ENCODE results near the gene MBNL2.

The MBNL2 gene

DNA sequence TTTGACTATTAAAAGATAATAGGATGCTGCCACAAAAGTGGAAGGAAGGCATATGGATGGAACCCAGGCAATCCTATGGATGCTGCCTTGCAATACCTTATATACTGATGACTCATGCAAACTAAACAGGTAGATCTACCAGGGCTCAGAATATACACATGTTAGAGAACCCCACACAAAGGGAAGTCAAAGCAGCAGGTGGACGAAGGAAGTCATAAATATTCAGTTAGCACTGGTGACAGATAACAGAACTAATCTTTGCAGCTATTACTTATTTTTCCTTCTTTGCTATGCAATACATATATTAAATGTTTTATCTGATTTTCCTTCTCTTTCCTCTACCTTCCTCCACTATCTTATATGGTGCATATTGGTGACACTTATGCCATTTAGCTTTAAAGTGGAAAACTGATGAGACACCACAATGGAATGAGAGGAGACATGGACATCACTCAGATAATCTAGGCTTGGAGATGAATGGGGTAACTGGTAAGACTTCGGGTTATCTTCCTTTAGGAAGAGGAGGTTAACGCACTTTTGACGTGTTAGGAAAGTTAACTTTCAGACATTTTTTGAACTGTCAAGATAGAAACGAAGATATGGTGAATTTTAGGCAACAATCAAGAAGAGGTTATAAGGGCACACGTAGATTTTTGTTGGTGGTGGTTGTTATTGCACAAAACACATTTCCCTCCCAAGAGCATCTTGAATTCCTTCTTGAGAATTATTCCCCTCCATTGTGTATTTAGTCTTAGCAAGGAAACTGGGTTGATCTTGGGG is 39.8 kb upstream of the MBNL2 start:
- TF ChIP-seq, protein P1, sequence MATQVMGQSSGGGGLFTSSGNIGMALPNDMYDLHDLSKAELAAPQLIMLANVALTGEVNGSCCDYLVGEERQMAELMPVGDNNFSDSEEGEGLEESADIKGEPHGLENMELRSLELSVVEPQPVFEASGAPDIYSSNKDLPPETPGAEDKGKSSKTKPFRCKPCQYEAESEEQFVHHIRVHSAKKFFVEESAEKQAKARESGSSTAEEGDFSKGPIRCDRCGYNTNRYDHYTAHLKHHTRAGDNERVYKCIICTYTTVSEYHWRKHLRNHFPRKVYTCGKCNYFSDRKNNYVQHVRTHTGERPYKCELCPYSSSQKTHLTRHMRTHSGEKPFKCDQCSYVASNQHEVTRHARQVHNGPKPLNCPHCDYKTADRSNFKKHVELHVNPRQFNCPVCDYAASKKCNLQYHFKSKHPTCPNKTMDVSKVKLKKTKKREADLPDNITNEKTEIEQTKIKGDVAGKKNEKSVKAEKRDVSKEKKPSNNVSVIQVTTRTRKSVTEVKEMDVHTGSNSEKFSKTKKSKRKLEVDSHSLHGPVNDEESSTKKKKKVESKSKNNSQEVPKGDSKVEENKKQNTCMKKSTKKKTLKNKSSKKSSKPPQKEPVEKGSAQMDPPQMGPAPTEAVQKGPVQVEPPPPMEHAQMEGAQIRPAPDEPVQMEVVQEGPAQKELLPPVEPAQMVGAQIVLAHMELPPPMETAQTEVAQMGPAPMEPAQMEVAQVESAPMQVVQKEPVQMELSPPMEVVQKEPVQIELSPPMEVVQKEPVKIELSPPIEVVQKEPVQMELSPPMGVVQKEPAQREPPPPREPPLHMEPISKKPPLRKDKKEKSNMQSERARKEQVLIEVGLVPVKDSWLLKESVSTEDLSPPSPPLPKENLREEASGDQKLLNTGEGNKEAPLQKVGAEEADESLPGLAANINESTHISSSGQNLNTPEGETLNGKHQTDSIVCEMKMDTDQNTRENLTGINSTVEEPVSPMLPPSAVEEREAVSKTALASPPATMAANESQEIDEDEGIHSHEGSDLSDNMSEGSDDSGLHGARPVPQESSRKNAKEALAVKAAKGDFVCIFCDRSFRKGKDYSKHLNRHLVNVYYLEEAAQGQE (IDR thresholded peaks at IDR 0.05; ENCODE audit: low read depth) = no peak
- TF ChIP-seq YY1 (IDR thresholded peaks at IDR 0.05; ENCODE audit: low read depth) = no peak
- no peak for TF ChIP-seq CEBPB (IDR thresholded peaks at IDR 0.05)
- no peak for TF ChIP-seq RAD21 (IDR thresholded peaks at IDR 0.05; ENCODE audit: low read depth)
- TF ChIP-seq TCF12 (IDR thresholded peaks at IDR 0.05; ENCODE audit: low read depth) = no peak

DNA sequence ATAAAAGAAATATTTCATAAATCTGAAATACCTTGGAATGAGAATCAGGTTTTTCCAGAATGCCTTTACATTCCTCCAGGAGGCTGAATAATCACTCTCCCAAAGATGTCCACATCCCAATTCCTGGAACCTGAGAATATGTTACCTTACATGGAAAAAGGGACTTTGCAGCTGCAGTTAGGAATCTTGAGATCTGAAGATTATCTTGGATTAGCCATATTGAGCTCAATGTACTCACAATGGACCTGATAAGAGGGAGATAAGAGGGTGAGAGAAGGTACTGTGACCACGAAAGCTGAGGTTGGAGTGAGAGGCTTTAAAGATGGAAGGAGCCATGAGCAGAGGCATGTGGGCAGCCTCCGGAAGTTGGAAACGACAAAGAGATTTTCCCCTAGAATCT is 36.8 kb upstream of the MBNL2 start:
- TF ChIP-seq, protein P2, sequence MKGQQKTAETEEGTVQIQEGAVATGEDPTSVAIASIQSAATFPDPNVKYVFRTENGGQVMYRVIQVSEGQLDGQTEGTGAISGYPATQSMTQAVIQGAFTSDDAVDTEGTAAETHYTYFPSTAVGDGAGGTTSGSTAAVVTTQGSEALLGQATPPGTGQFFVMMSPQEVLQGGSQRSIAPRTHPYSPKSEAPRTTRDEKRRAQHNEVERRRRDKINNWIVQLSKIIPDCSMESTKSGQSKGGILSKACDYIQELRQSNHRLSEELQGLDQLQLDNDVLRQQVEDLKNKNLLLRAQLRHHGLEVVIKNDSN (IDR thresholded peaks at IDR 0.05) = no peak
- TF ChIP-seq TEAD4 (IDR thresholded peaks at IDR 0.05) (no peak), RAD21 (IDR thresholded peaks at IDR 0.05; ENCODE audit: low read depth) (no peak), TCF12 (IDR thresholded peaks at IDR 0.05; ENCODE audit: low read depth) (no peak), NFIC (IDR thresholded peaks at IDR 0.05) (no peak), FOXM1 (IDR thresholded peaks at IDR 0.05; ENCODE audit: borderline replicate concordance, low read depth) (no peak), EGR1 (IDR thresholded peaks at IDR 0.05) (no peak), EP300 (IDR thresholded peaks at IDR 0.05; ENCODE audit: borderline replicate concordance) (no peak), ZBTB7A (IDR thresholded peaks at IDR 0.05; ENCODE audit: low read depth) (no peak), CEBPB (IDR thresholded peaks at IDR 0.05) (no peak), TAF1 (IDR thresholded peaks at IDR 0.05; ENCODE audit: low read depth) (no peak), CREB1 (IDR thresholded peaks at IDR 0.05; ENCODE audit: low read depth) (no peak), YY1 (IDR thresholded peaks at IDR 0.05; ENCODE audit: low read depth) (no peak)
- TF ChIP-seq, protein P1 (IDR thresholded peaks at IDR 0.05; ENCODE audit: low read depth) = no peak
- TF ChIP-seq, protein P3, sequence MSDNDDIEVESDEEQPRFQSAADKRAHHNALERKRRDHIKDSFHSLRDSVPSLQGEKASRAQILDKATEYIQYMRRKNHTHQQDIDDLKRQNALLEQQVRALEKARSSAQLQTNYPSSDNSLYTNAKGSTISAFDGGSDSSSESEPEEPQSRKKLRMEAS (IDR thresholded peaks at IDR 0.05) = no peak

DNA sequence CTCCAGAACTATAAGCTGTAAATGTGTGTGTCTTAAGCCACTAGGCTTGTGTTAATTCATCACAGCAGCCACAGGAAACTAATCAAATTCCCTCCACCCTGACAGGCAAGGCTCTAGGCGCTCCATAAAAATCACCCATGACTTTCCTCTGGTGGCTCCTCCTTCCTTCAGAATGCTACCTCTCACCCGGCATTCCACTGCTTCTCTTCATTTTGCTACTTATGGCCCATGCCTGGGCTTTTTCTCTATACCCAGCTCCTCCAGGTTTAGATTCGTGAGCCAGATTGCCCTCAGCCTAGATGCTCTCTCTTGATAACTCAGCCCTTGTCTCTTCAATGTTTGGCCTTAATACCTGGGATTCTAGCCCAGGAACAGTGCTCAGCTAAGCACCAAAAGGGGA is 36.4 kb upstream of the MBNL2 start:
- TF ChIP-seq NFIC (IDR thresholded peaks at IDR 0.05) (no peak), FOXM1 (IDR thresholded peaks at IDR 0.05; ENCODE audit: borderline replicate concordance, low read depth) (no peak), RAD21 (IDR thresholded peaks at IDR 0.05; ENCODE audit: low read depth) (no peak), TEAD4 (IDR thresholded peaks at IDR 0.05) (no peak), CEBPB (IDR thresholded peaks at IDR 0.05) (no peak), YY1 (IDR thresholded peaks at IDR 0.05; ENCODE audit: low read depth) (no peak), EP300 (IDR thresholded peaks at IDR 0.05; ENCODE audit: borderline replicate concordance) (no peak), EGR1 (IDR thresholded peaks at IDR 0.05) (no peak), ZBTB7A (IDR thresholded peaks at IDR 0.05; ENCODE audit: low read depth) (no peak), CREB1 (IDR thresholded peaks at IDR 0.05; ENCODE audit: low read depth) (no peak), TAF1 (IDR thresholded peaks at IDR 0.05; ENCODE audit: low read depth) (no peak), TCF12 (IDR thresholded peaks at IDR 0.05; ENCODE audit: low read depth) (no peak)
- TF ChIP-seq, protein P1 (IDR thresholded peaks at IDR 0.05; ENCODE audit: low read depth) = no peak
- TF ChIP-seq, protein P2 (IDR thresholded peaks at IDR 0.05) = no peak
- TF ChIP-seq, protein P3 (IDR thresholded peaks at IDR 0.05) = no peak

DNA sequence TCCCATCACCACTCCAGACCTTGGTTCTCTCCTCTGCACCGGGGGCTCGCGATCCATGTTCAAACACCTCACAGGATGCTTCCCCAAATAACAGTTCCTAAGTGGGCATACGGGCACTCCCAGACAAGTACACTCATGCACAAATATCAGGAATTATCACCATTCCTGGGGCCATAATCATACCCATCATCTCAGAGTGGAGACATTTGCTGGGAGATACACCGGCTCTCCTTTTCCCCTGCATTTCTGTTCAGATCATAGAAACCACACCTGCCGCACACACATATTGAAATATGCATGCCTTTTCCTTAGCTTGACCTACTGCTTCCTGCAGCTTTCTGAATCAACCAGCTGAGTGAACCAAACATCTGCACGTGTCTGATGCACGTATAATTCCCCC is 33.9 kb upstream of the MBNL2 start:
- no peak for TF ChIP-seq YY1 (IDR thresholded peaks at IDR 0.05; ENCODE audit: low read depth)
